ENCODE results near the gene FOXO3.

- TF ChIP-seq CTCF (IDR thresholded peaks at IDR 0.05), result no peak
- no peak for TF ChIP-seq POLR2AphosphoS5 (IDR thresholded peaks at IDR 0.05; ENCODE audit: low read depth, low read length)
- no peak for TF ChIP-seq SIN3A (IDR thresholded peaks at IDR 0.05; ENCODE audit: borderline replicate concordance, insufficient read depth, low read depth, low read length)
- no peak for TF ChIP-seq REST (IDR thresholded peaks at IDR 0.05; ENCODE audit: insufficient read depth in 1 of 2, low read depth in 2 of 2, low read length in 1 of 2)
- TF ChIP-seq TCF7L2 (IDR thresholded peaks at IDR 0.05; ENCODE audit: low read depth, low read length), result no peak
Observed at GRCh38 chr6:108610270-108610839, 49.6 kb downstream of the FOXO3 start.
